H1 (cell line): ENCODE measurements around the gene PSMB11. TPM values are rescaled to one million over a fixed set of nuclear protein-coding genes. Genes with fewer than 3 reads are reported as not detected.

Experiments
- CTCF ChIA-PET: fragments of 300-600 bp; sonication (Branson Sonifier 250); formaldehyde crosslinking; loops from one replicate; lab custom pipeline; 2021; ENCODE audit not compliant: partially characterized antibody; lab: Charles Lee
- POLR2A ChIA-PET: fragments of 300-600 bp; sonication (Branson Sonifier 250); formaldehyde crosslinking; loops from one replicate; lab custom pipeline; 2021; ENCODE audit warnings: inconsistent platforms; ENCODE audit not compliant: partially characterized antibody; lab: Charles Lee
- DNase-seq, 2 experiments: peaks; one replicate each; pipeline versions ENCODE4 v3.0.0 to v3.0.0-alpha.2; 2010 to 2022; ENCODE audit warnings: low spot score in 2 of 2, low read depth in 1 of 2, mixed read lengths in 1 of 2
- FAIRE-seq: peaks from 2 replicates; lab custom pipeline; 2011; peaks lifted over from hg19 to GRCh38; lab: Jason Lieb, UNC
- H2AFZ ChIP-seq: 2 replicates; pipeline ENCODE4 v1.8.1; 2012; ENCODE audit warnings: low read length, inconsistent platforms
- H2AK5ac ChIP-seq: 2 replicates; pipeline ENCODE4 v1.6.1; 2013; ENCODE audit warnings: low read depth, low read length
- H2BK120ac ChIP-seq: replicated peaks from 2 replicates; pipeline ENCODE3; 2013; ENCODE audit warnings: low read depth, low read length, inconsistent platforms
- H2BK12ac ChIP-seq: 2 replicates; pipeline ENCODE4 v1.6.1; 2013; ENCODE audit warnings: low read depth, low read length
- H2BK15ac ChIP-seq: 2 replicates; pipeline ENCODE4 v1.6.1; 2013; ENCODE audit warnings: low read length
- H2BK20ac ChIP-seq: 2 replicates; pipeline ENCODE4 v1.6.1; 2013; ENCODE audit warnings: low read length
- H2BK5ac ChIP-seq: 2 replicates; pipeline ENCODE4 v1.6.1; 2013; ENCODE audit warnings: low read depth, low read length
- H3K14ac ChIP-seq: 2 replicates; pipeline ENCODE4 v1.6.1; 2013; ENCODE audit warnings: inconsistent platforms; ENCODE audit not compliant: insufficient read length
- H3K18ac ChIP-seq: 2 replicates; pipeline ENCODE4 v1.6.1; 2013; ENCODE audit warnings: low read length; ENCODE audit errors: extremely low read depth
- H3K23ac ChIP-seq: 2 replicates; pipeline ENCODE4 v1.6.1; 2013; ENCODE audit warnings: inconsistent platforms; ENCODE audit not compliant: insufficient read length
- H3K23me2 ChIP-seq: 2 replicates; pipeline ENCODE4 v1.6.1; 2013; ENCODE audit warnings: low read depth, low read length
- H3K27ac ChIP-seq: 2 replicates; pipeline ENCODE4 v1.6.1; 2011; ENCODE audit warnings: low read depth, low read length, inconsistent platforms
- H3K27me3 ChIP-seq, 4 experiments: replicated peaks in 1 of 4; 1 replicate in 1 of 4; 2 replicates in 3 of 4; pipeline versions ENCODE4 v1.6.1 to v1.8.1; 2011 to 2013; ENCODE audit warnings: low read length in 3 of 4, mild to moderate bottlenecking in 3 of 4, inconsistent platforms in 2 of 4, mixed read lengths in 2 of 4, moderate library complexity in 1 of 4; ENCODE audit not compliant: control insufficient read depth in 3 of 4, insufficient read depth in 3 of 4; ENCODE audit errors: extremely low read depth in 1 of 4
- H3K36me3 ChIP-seq, 4 experiments: 2 replicates each; pipeline versions ENCODE4 v1.6.1 to v1.8.1; 2011 to 2013; ENCODE audit warnings: mild to moderate bottlenecking in 4 of 4, low read length in 3 of 4, moderate library complexity in 2 of 4, control low read depth in 1 of 4, inconsistent platforms in 1 of 4; ENCODE audit not compliant: insufficient read depth in 4 of 4, control insufficient read depth in 2 of 4
- H3K4ac ChIP-seq: replicated peaks from 2 replicates; pipeline ENCODE3; 2013; ENCODE audit warnings: low read length, low read depth, mixed read lengths, inconsistent platforms; ENCODE audit not compliant: insufficient read length
- H3K4me1 ChIP-seq, 4 experiments: replicated peaks in 1 of 4; 1 replicate in 1 of 4; 2 replicates in 3 of 4; pipeline versions ENCODE4 v1.6.1 to v1.8.1; 2011 to 2013; ENCODE audit warnings: low read length in 3 of 4, inconsistent platforms in 2 of 4, mixed read lengths in 1 of 4; ENCODE audit not compliant: insufficient read depth in 4 of 4, control insufficient read depth in 3 of 4
- H3K4me2 ChIP-seq, 2 experiments: 2 replicates each; pipeline versions ENCODE4 v1.6.1 to v1.8.1; 2011 to 2013; ENCODE audit warnings: low read depth in 2 of 2, low read length in 2 of 2, control low read depth in 1 of 2, inconsistent platforms in 1 of 2, mild to moderate bottlenecking in 1 of 2; ENCODE audit not compliant: insufficient read depth in 1 of 2
- H3K4me3 ChIP-seq, 4 experiments: fragments of 200-600, 300-600 bp in 1 of 4; sonication (generic), shearing (Covaris generic), sonication (Bioruptor Twin) in 1 of 4; 2 replicates each; pipeline versions ENCODE4 v1.5.1 to v1.8.1; 2011 to 2016; ENCODE audit warnings: low read length in 4 of 4, low read depth in 3 of 4, control low read depth in 2 of 4, inconsistent platforms in 2 of 4, mild to moderate bottlenecking in 2 of 4, mixed read lengths in 1 of 4, moderate library complexity in 1 of 4; ENCODE audit not compliant: insufficient read depth in 2 of 4; ENCODE audit errors: extremely low read depth in 1 of 4
- H3K56ac ChIP-seq: replicated peaks from 2 replicates; pipeline ENCODE3; 2013; ENCODE audit warnings: low read depth, mild to moderate bottlenecking, mixed read lengths, low read length, inconsistent platforms; ENCODE audit not compliant: insufficient read length
- H3K79me1 ChIP-seq: 2 replicates; pipeline ENCODE4 v1.6.1; 2013; ENCODE audit warnings: low read depth, low read length, control low read depth
- H3K79me2 ChIP-seq, 2 experiments: 2 replicates each; pipeline versions ENCODE4 v1.6.1 to v1.8.1; 2012 to 2013; ENCODE audit warnings: low read length in 2 of 2, mild to moderate bottlenecking in 2 of 2, inconsistent platforms in 1 of 2; ENCODE audit not compliant: insufficient read depth in 2 of 2, control insufficient read depth in 1 of 2
- H3K9ac ChIP-seq, 4 experiments: replicated peaks in 1 of 4; 1 replicate in 1 of 4; 2 replicates in 3 of 4; pipeline versions ENCODE4 v1.6.1 to v1.8.1; 2011 to 2013; ENCODE audit warnings: low read depth in 3 of 4, low read length in 3 of 4, control low read depth in 2 of 4, mild to moderate bottlenecking in 2 of 4, moderate library complexity in 2 of 4, inconsistent platforms in 1 of 4; ENCODE audit errors: extremely low read depth in 1 of 4
- H3K9me3 ChIP-seq, 2 experiments: 2 replicates each; pipeline versions ENCODE4 v1.6.1 to v1.8.1; 2012 to 2013; ENCODE audit warnings: mild to moderate bottlenecking in 2 of 2, moderate library complexity in 2 of 2, control low read depth in 1 of 2, inconsistent platforms in 1 of 2, low read depth in 1 of 2, low read length in 1 of 2, mixed read lengths in 1 of 2; ENCODE audit not compliant: insufficient read depth in 2 of 2
- H4K20me1 ChIP-seq, 2 experiments: replicated peaks in 1 of 2; 2 replicates each; pipeline versions ENCODE3 to v1.8.1; 2011 to 2013; ENCODE audit warnings: inconsistent platforms in 2 of 2, low read length in 2 of 2, mild to moderate bottlenecking in 1 of 2; ENCODE audit not compliant: insufficient read depth in 2 of 2, control insufficient read depth in 1 of 2
- H4K5ac ChIP-seq: 2 replicates; pipeline ENCODE4 v1.6.1; 2013; ENCODE audit warnings: low read length, low read depth, mixed read lengths, inconsistent platforms; ENCODE audit not compliant: insufficient read length
- H4K8ac ChIP-seq: 2 replicates; pipeline ENCODE4 v1.8.0; 2013; ENCODE audit warnings: mild to moderate bottlenecking, moderate library complexity, low read length, inconsistent platforms; ENCODE audit not compliant: insufficient read depth; ENCODE audit errors: extremely low read depth
- H4K91ac ChIP-seq: replicated peaks from 2 replicates; pipeline ENCODE3; 2013; ENCODE audit warnings: low read length, mixed read lengths, inconsistent platforms; ENCODE audit not compliant: insufficient read length
- POLR2AphosphoS5 ChIP-seq: IDR thresholded peaks from 2 replicates; pipeline ENCODE4 v1.6.1; 2011; ENCODE audit warnings: low read depth, low read length
- SIX5 ChIP-seq: IDR thresholded peaks from 2 replicates; pipeline ENCODE4 v1.6.1; 2011; ENCODE audit warnings: mild to moderate bottlenecking, low read depth, low read length
- WGBS, 2 experiments: shearing (Covaris generic) in 1 of 2; methylation state at CpG; one replicate each; pipeline versions ENCODE4 v1.1.6 to v1.1.7; 2013 to 2015; ENCODE audit warnings: low lambda C conversion rate in 2 of 2, mixed read lengths in 2 of 2, inconsistent platforms in 1 of 2, low coverage in 1 of 2, missing lambda C conversion rate in 1 of 2; ENCODE audit not compliant: insufficient replicate concordance in 2 of 2, insufficient coverage in 1 of 2, insufficient read length in 1 of 2; ENCODE audit errors: extremely low coverage in 1 of 2, missing lambda C conversion rate in 1 of 2; 5-methylcytosine and 5-hydroxymethylcytosine counted together
- polyA plus RNA-seq, 7 experiments: library from polyadenylated mRNA; depleted of rRNA in 3 of 7; stranded (reverse) in 5 of 7; unstranded in 2 of 7; fragments of >200 nt in 5 of 7; fragments of 200-250 nt in 2 of 7; gene quantifications; 1 replicate in 5 of 7; 2 replicates in 1 of 7; 4 replicates in 1 of 7; pipeline versions ENCODE4 v1.2.1 to v1.2.3, GENCODE V29; 2011 to 2013; ENCODE audit warnings: missing spikeins in 2 of 7, mixed read lengths in 2 of 7
- total RNA-seq: library from RNA; stranded (reverse); fragmentation: NEBNext Ultra II Directional; extraction: Animal tissue kit (Norgen Biotek cat#: 25700); gene quantifications from 2 replicates; pipeline ENCODE4 v1.2.1, GENCODE V29; 2021

The PSMB11 gene
- total and polyA plus RNA-seq, 2 of the 8 experiments (the other 6 are each of a cell fraction or from before 2014, with no cell fraction given), result not detected

DNA sequence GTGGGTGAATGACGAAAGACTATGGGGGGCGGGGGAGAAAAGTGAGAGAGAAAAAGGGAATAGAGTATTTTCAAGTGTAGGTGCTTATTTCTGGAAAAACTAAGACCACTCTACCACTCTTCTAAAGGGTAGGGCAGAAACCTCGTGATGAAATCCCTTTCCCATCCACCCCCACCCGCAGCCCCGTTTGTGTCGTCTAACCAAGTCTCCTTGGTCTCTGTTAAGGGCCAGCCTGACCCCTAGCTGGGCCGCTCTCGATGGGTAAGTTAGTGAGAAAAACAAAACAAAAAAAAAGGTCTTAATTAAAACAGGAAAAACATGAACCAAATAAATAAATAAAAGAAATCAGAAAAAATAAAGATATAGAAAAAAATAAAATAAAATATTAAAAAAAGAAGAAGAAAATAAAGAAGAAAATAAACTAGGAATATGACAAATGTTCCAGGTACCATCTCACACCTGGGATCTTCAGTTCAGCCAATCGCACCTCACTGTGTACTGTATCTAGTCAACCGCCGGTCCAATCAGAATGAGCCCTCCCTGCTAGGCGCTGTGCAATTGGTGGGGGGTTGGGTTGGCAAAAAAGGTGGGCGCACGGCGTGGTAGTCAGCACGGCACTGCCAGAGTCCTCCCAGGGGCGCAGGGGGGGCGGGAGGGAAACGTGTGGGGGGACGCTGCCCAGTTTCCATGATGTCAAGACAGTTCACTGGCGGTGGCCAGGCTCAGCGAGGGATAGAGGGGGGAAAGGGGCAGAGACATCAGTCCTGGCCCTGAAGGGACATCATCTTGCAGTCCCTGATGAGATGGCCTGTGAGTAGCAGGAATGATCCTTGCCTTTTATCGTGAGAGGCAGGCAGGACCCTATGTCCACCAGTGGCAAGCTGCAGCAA is 25.1 kb downstream of the PSMB11 start:
- FAIRE-seq (no peak), DNase-seq (no peak)
- H3K27me3 ChIP-seq, result no peaks in the 10 kb centered on the region
- no peak overlapping the region for H3K18ac ChIP-seq
- H4K8ac ChIP-seq, result no peak overlapping the region
- no peak overlapping the region for H3K4ac ChIP-seq
- ChIA-PET POLR2A (interaction anchor here (1.0 to 3.3 kb wide), 7 partner anchors 8 to 147 kb away, joined by 3 to 33 read pairs (median 5); partner anchors contain the start of genes CDH24 and PRMT5), CTCF (interaction anchor here (0.7 to 2.9 kb wide), 14 partner anchors 8 to 118 kb away, joined by 3 to 55 read pairs (median 15); partner anchors contain the start of genes ACIN1, C14orf119 and CDH24)
- no peak overlapping the region for H3K4me2 ChIP-seq
- no peak overlapping the region for H3K14ac ChIP-seq
- 93 to 100% methylated on average over 2 to 20 of the region's 23 CpGs for WGBS, 2 experiments
- no peak overlapping the region for H3K4me3 ChIP-seq
- H4K5ac ChIP-seq, result no peak overlapping the region
- peaks cover 21 to 24% of the 10 kb centered on the region in 2 experiments for H4K20me1 ChIP-seq
- H3K27ac ChIP-seq, result no peak overlapping the region
- no peak overlapping the region for H3K9ac ChIP-seq
- peaks cover 52 to 69% (median 61%) of the 10 kb centered on the region in 4 experiments for H3K36me3 ChIP-seq
- no peak overlapping the region for H2BK15ac ChIP-seq
- peaks cover 7% of the 10 kb centered on the region for H3K79me1 ChIP-seq
- TF ChIP-seq SIX5 (no peak), POLR2AphosphoS5 (0 out of 2 replicates have a peak, but pooled peaks have one; percentile 33)
- peaks cover 5 to 24% (median 10%) of the 10 kb centered on the region in 4 experiments; a peak in 6 of 7 replicates for H3K4me1 ChIP-seq
- no peak overlapping the region for H2AFZ ChIP-seq
- no peak overlapping the region for H4K91ac ChIP-seq
- no peak overlapping the region for H2BK20ac ChIP-seq
- no peak overlapping the region for H2BK120ac ChIP-seq
- peaks cover 23 to 49% of the 10 kb centered on the region in 2 experiments for H3K79me2 ChIP-seq
- no peak overlapping the region for H2AK5ac ChIP-seq
- H2BK12ac ChIP-seq, result no peak overlapping the region
- H2BK5ac ChIP-seq, result no peak overlapping the region
- no peaks in the 10 kb centered on the region for H3K9me3 ChIP-seq
- no peak overlapping the region for H3K56ac ChIP-seq
- H3K23ac ChIP-seq, result no peak overlapping the region
- peaks cover 14% of the 10 kb centered on the region for H3K23me2 ChIP-seq
